ENCODE data around the gene GOLGA6L26. TPM values are rescaled to one million over a fixed set of nuclear protein-coding genes. Genes with fewer than 3 reads are reported as not detected.
"Not testable (repeated sequence)": the region's sequence is repeated elsewhere in the genome, so short reads cannot be mapped to it uniquely, and the experiment has no call there.

GOLGA6L26 gene
- total RNA-seq: not detected
- not detected for polyA plus RNA-seq

GRCh38 chr15:23334096-23334495 is at the start of gene GOLGA6L26:
Gene GOLGA6L26 (minus strand): TSS chr15:23334196. CDS start chr15:23334135, 61 bp downstream.
- not testable (repeated sequence) for H3K4me3 Mint-ChIP-seq; H3K4me1 ChIP-seq (ENCODE audit: control insufficient read depth, insufficient read depth, low read length, poor library complexity, severe bottlenecking); ATAC-seq (ENCODE audit: low read depth in 2 of 2); H3K9me3 Mint-ChIP-seq; H3K27me3 Mint-ChIP-seq; DNase-seq; H3K36me3 Mint-ChIP-seq; H3K27me3 ChIP-seq (ENCODE audit: control insufficient read depth, insufficient read depth, low read length); H3K27ac ChIP-seq (ENCODE audit: insufficient read depth, low read length, poor library complexity, severe bottlenecking); H3K36me3 ChIP-seq (ENCODE audit: control insufficient read depth, insufficient read depth, low read length); H3K9me3 ChIP-seq (ENCODE audit: control insufficient read depth in 2 of 2, low read length in 2 of 2); H3K4me1 Mint-ChIP-seq; H3K27ac Mint-ChIP-seq; H3K4me3 ChIP-seq (ENCODE audit: low read depth, low read length)

GRCh38 chr15:23381192-23381591 is 47.2 kb upstream of the GOLGA6L26 start:
- H3K4me1 Mint-ChIP-seq; H3K4me3 Mint-ChIP-seq; H3K9me3 Mint-ChIP-seq; ATAC-seq (ENCODE audit: low read depth in 2 of 2); H3K27me3 ChIP-seq (ENCODE audit: control insufficient read depth, insufficient read depth, low read length); H3K9me3 ChIP-seq (ENCODE audit: control insufficient read depth in 2 of 2, low read length in 2 of 2); H3K27ac Mint-ChIP-seq; H3K4me1 ChIP-seq (ENCODE audit: control insufficient read depth, insufficient read depth, low read length, poor library complexity, severe bottlenecking); H3K36me3 ChIP-seq (ENCODE audit: control insufficient read depth, insufficient read depth, low read length); DNase-seq; H3K36me3 Mint-ChIP-seq; H3K4me3 ChIP-seq (ENCODE audit: low read depth, low read length); H3K27me3 Mint-ChIP-seq; H3K27ac ChIP-seq (ENCODE audit: insufficient read depth, low read length, poor library complexity, severe bottlenecking): not testable (repeated sequence)

- not testable (repeated sequence) for H3K27ac ChIP-seq (ENCODE audit: insufficient read depth, low read length, poor library complexity, severe bottlenecking); H3K36me3 Mint-ChIP-seq; H3K9me3 Mint-ChIP-seq
These were observed 46.7 kb upstream of the GOLGA6L26 start for GRCh38 chr15:23380700-23381099.

GRCh38 chr15:23378946-23379345 is 45.0 kb upstream of the GOLGA6L26 start:
- H3K9me3 Mint-ChIP-seq; H3K27ac Mint-ChIP-seq; DNase-seq; H3K36me3 Mint-ChIP-seq; H3K4me3 ChIP-seq (ENCODE audit: low read depth, low read length); H3K4me1 Mint-ChIP-seq; H3K4me3 Mint-ChIP-seq; H3K27me3 Mint-ChIP-seq; H3K4me1 ChIP-seq (ENCODE audit: control insufficient read depth, insufficient read depth, low read length, poor library complexity, severe bottlenecking); H3K27ac ChIP-seq (ENCODE audit: insufficient read depth, low read length, poor library complexity, severe bottlenecking); H3K27me3 ChIP-seq (ENCODE audit: control insufficient read depth, insufficient read depth, low read length); H3K9me3 ChIP-seq (ENCODE audit: control insufficient read depth in 2 of 2, low read length in 2 of 2); ATAC-seq (ENCODE audit: low read depth in 2 of 2); H3K36me3 ChIP-seq (ENCODE audit: control insufficient read depth, insufficient read depth, low read length): not testable (repeated sequence)

More at GRCh38 chr15:23380700-23381099, 46.7 kb upstream of the GOLGA6L26 start:
- not testable (repeated sequence) for H3K27ac Mint-ChIP-seq; H3K36me3 ChIP-seq (ENCODE audit: control insufficient read depth, insufficient read depth, low read length); ATAC-seq (ENCODE audit: low read depth in 2 of 2); H3K4me1 Mint-ChIP-seq; H3K9me3 ChIP-seq (ENCODE audit: control insufficient read depth in 2 of 2, low read length in 2 of 2); H3K4me3 Mint-ChIP-seq; H3K4me3 ChIP-seq (ENCODE audit: low read depth, low read length); DNase-seq; H3K4me1 ChIP-seq (ENCODE audit: control insufficient read depth, insufficient read depth, low read length, poor library complexity, severe bottlenecking); H3K27me3 ChIP-seq (ENCODE audit: control insufficient read depth, insufficient read depth, low read length); H3K27me3 Mint-ChIP-seq

GRCh38 chr15:23374226-23374625 is 40.2 kb upstream of the GOLGA6L26 start:
- DNase-seq; H3K4me3 ChIP-seq (ENCODE audit: low read depth, low read length); H3K4me3 Mint-ChIP-seq; H3K27me3 Mint-ChIP-seq; H3K36me3 Mint-ChIP-seq; H3K4me1 Mint-ChIP-seq; H3K4me1 ChIP-seq (ENCODE audit: control insufficient read depth, insufficient read depth, low read length, poor library complexity, severe bottlenecking); H3K27ac Mint-ChIP-seq; H3K9me3 Mint-ChIP-seq; ATAC-seq (ENCODE audit: low read depth in 2 of 2); H3K27me3 ChIP-seq (ENCODE audit: control insufficient read depth, insufficient read depth, low read length); H3K9me3 ChIP-seq (ENCODE audit: control insufficient read depth in 2 of 2, low read length in 2 of 2); H3K27ac ChIP-seq (ENCODE audit: insufficient read depth, low read length, poor library complexity, severe bottlenecking); H3K36me3 ChIP-seq (ENCODE audit: control insufficient read depth, insufficient read depth, low read length): not testable (repeated sequence)

- H3K9me3 Mint-ChIP-seq; DNase-seq; H3K36me3 ChIP-seq (ENCODE audit: control insufficient read depth, insufficient read depth, low read length); H3K4me1 ChIP-seq (ENCODE audit: control insufficient read depth, insufficient read depth, low read length, poor library complexity, severe bottlenecking); ATAC-seq (ENCODE audit: low read depth in 2 of 2); H3K4me3 Mint-ChIP-seq; H3K27me3 ChIP-seq (ENCODE audit: control insufficient read depth, insufficient read depth, low read length); H3K36me3 Mint-ChIP-seq; H3K4me3 ChIP-seq (ENCODE audit: low read depth, low read length); H3K4me1 Mint-ChIP-seq; H3K27me3 Mint-ChIP-seq; H3K27ac ChIP-seq (ENCODE audit: insufficient read depth, low read length, poor library complexity, severe bottlenecking); H3K27ac Mint-ChIP-seq; H3K9me3 ChIP-seq (ENCODE audit: control insufficient read depth in 2 of 2, low read length in 2 of 2): not testable (repeated sequence)
These were observed 39.0 kb upstream of the GOLGA6L26 start for GRCh38 chr15:23372891-23373600.

- H3K9me3 ChIP-seq (ENCODE audit: control insufficient read depth in 2 of 2, low read length in 2 of 2): no peaks in the 10 kb centered on the region
- no peaks in the 10 kb centered on the region for H3K9me3 Mint-ChIP-seq
- no peaks in the 10 kb centered on the region for H3K4me1 ChIP-seq (ENCODE audit: control insufficient read depth, insufficient read depth, low read length, poor library complexity, severe bottlenecking)
- H3K27me3 ChIP-seq (ENCODE audit: control insufficient read depth, insufficient read depth, low read length): no peaks in the 10 kb centered on the region
- H3K4me3 Mint-ChIP-seq: no peak overlapping the region
- no peaks in the 10 kb centered on the region for H3K36me3 Mint-ChIP-seq
- no peak overlapping the region for H3K27ac Mint-ChIP-seq
- H3K4me1 Mint-ChIP-seq: no peaks in the 10 kb centered on the region
- no peaks in the 10 kb centered on the region for H3K27me3 Mint-ChIP-seq
- no peaks in the 10 kb centered on the region for H3K36me3 ChIP-seq (ENCODE audit: control insufficient read depth, insufficient read depth, low read length)
- ATAC-seq (ENCODE audit: low read depth in 2 of 2): no peak
- no peak overlapping the region for H3K27ac ChIP-seq (ENCODE audit: insufficient read depth, low read length, poor library complexity, severe bottlenecking)
- H3K4me3 ChIP-seq (ENCODE audit: low read depth, low read length): no peak overlapping the region
- DNase-seq: no peak
These were observed 38.3 kb upstream of the GOLGA6L26 start for GRCh38 chr15:23372284-23372683.

- not testable (repeated sequence) for H3K27me3 Mint-ChIP-seq; H3K4me3 ChIP-seq (ENCODE audit: low read depth, low read length); H3K27ac ChIP-seq (ENCODE audit: insufficient read depth, low read length, poor library complexity, severe bottlenecking); H3K27ac Mint-ChIP-seq; H3K9me3 Mint-ChIP-seq; H3K36me3 ChIP-seq (ENCODE audit: control insufficient read depth, insufficient read depth, low read length); H3K4me1 ChIP-seq (ENCODE audit: control insufficient read depth, insufficient read depth, low read length, poor library complexity, severe bottlenecking); H3K4me1 Mint-ChIP-seq; ATAC-seq (ENCODE audit: low read depth in 2 of 2); H3K36me3 Mint-ChIP-seq; H3K4me3 Mint-ChIP-seq; DNase-seq; H3K9me3 ChIP-seq (ENCODE audit: control insufficient read depth in 2 of 2, low read length in 2 of 2); H3K27me3 ChIP-seq (ENCODE audit: control insufficient read depth, insufficient read depth, low read length)
These were observed 37.9 kb upstream of the GOLGA6L26 start for GRCh38 chr15:23371868-23372267.

All from CD4-positive, CD25-positive, alpha-beta regulatory T cell (primary cell).